K562 (cell line): Measurements from ENCODE around the gene TCFL5. TPM values are rescaled to one million over a fixed set of nuclear protein-coding genes. Genes with fewer than 3 reads are reported as not detected.

Experiments used
- CBX3 ChIP-seq, 2 experiments: IDR thresholded peaks; 1 replicate in 1 of 2; 2 replicates in 1 of 2; pipeline ENCODE4 v1.6.1; 2012; ENCODE audit warnings: inconsistent platforms in 2 of 2, low read length in 2 of 2, borderline replicate concordance in 1 of 2, control low read depth in 1 of 2
- CCNT2 ChIP-seq: IDR thresholded peaks from 2 replicates; pipeline ENCODE4 v1.6.1; 2011; ENCODE audit warnings: borderline replicate concordance, low read depth, mild to moderate bottlenecking, moderate library complexity, mixed read lengths, low read length; ENCODE audit not compliant: insufficient read length; ENCODE audit errors: extremely low read depth
- CHD4 ChIP-seq: fragments of 200-600 bp; sonication (generic); IDR thresholded peaks from 3 replicates; pipeline ENCODE4 v1.6.1; 2012; ENCODE audit warnings: low read depth, mild to moderate bottlenecking, mixed read lengths, low read length, inconsistent platforms; ENCODE audit not compliant: insufficient read depth, insufficient replicate concordance, poor library complexity, severe bottlenecking
- EWSR1 ChIP-seq: fragments of 450-650 bp; IDR thresholded peaks from 2 replicates; pipeline ENCODE4 v1.6.1; 2018; ENCODE audit warnings: borderline replicate concordance, mild to moderate bottlenecking, low read depth, moderate library complexity; ENCODE audit not compliant: partially characterized antibody
- EZH2 ChIP-seq: IDR thresholded peaks from 2 replicates; pipeline ENCODE4 v1.6.1; 2012; ENCODE audit warnings: low read depth, mild to moderate bottlenecking, inconsistent platforms, low read length, borderline replicate concordance
- FOXK1 ChIP-seq: sonication (generic); formaldehyde crosslinking; IDR thresholded peaks from 2 replicates; pipeline ENCODE4 v1.8.0; 2022; ENCODE audit warnings: missing genetic modification reagents, mild to moderate bottlenecking, borderline replicate concordance
- FOXP4 ChIP-seq: sonication (generic); formaldehyde crosslinking; IDR thresholded peaks from 2 replicates; pipeline ENCODE4 v1.8.0; 2022; ENCODE audit warnings: mild to moderate bottlenecking, missing genetic modification reagents, borderline replicate concordance
- KAT2B ChIP-seq: IDR thresholded peaks from one replicate; pipeline ENCODE4 v1.6.1; 2012; ENCODE audit warnings: low read depth, mild to moderate bottlenecking, control low read depth, inconsistent platforms, low read length, moderate library complexity
- MEF2A ChIP-seq: IDR thresholded peaks from 2 replicates; pipeline ENCODE4 v1.6.1; 2011; ENCODE audit warnings: low read depth, mild to moderate bottlenecking, low read length, moderate library complexity; ENCODE audit not compliant: control insufficient read depth
- NKRF ChIP-seq: fragments of 450-650 bp; IDR thresholded peaks from 2 replicates; pipeline ENCODE4 v1.6.1; 2016; ENCODE audit warnings: borderline replicate concordance
- SIX5 ChIP-seq, 2 experiments: IDR thresholded peaks; 2 replicates each; pipeline ENCODE4 v1.6.1; 2011; ENCODE audit warnings: low read length in 2 of 2, borderline replicate concordance in 1 of 2, low read depth in 1 of 2, mild to moderate bottlenecking in 1 of 2, moderate library complexity in 1 of 2; ENCODE audit not compliant: insufficient read depth in 1 of 2
- TBP ChIP-seq: optimal IDR thresholded peaks from 2 replicates; pipeline ENCODE3; 2011; ENCODE audit warnings: low read depth, low read length, improper control_type of control experiment
- XRCC4 ChIP-seq: IDR thresholded peaks from one replicate; pipeline ENCODE4 v1.6.1; 2011; ENCODE audit not compliant: insufficient read depth, insufficient read length; ENCODE audit errors: extremely low read depth
- ZBTB8A ChIP-seq: fragments of 450-650 bp; IDR thresholded peaks from 2 replicates; pipeline ENCODE4 v1.6.1; 2018; ENCODE audit warnings: mild to moderate bottlenecking, moderate library complexity; ENCODE audit not compliant: partially characterized antibody
- ZNF124 ChIP-seq: sonication (generic); formaldehyde crosslinking; IDR thresholded peaks from 2 replicates; pipeline ENCODE4 v1.8.1; 2022; ENCODE audit warnings: missing genetic modification reagents
- ZNF717 ChIP-seq: fragments of 250-450 bp; sonication (Bioruptor Pico); IDR thresholded peaks from 2 replicates; pipeline ENCODE4 v1.5.0; 2021
- polyA plus RNA-seq, 8 experiments: library from polyadenylated mRNA; depleted of rRNA in 4 of 8; stranded (reverse) in 5 of 8; unstranded in 3 of 8; fragments of >200 nt; fragmentation: Nextera tagmentation in 2 of 8; fragmentation: Illumina TruSeq in 1 of 8; extraction: Ambion mirVana in 2 of 8; extraction: Trizol in 1 of 8; gene quantifications; 2 replicates each; pipeline versions ENCODE4 v1.2.1 to v1.2.3, GENCODE V29; 2011 to 2014; ENCODE audit warnings: inconsistent platforms in 1 of 8, missing spikeins in 1 of 8
- total RNA-seq, 7 experiments: library from RNA; depleted of rRNA in 6 of 7; stranded (reverse); fragments of >200 nt in 6 of 7; fragmentation: Illumina TruSeq in 2 of 7; extraction: Trizol in 2 of 7; gene quantifications; 2 replicates each; pipeline versions ENCODE4 v1.2.1 to v1.2.3, GENCODE V29; 2011 to 2021; ENCODE audit warnings: low replicate concordance in 1 of 7
- TF ChIP-seq, protein P1 (sequence below): fragments of 250-450 bp; sonication (Bioruptor Pico); IDR thresholded peaks from 2 replicates; pipeline ENCODE4 v1.5.0; 2020; ENCODE audit warnings: mild to moderate bottlenecking
- TF ChIP-seq, protein P2 (sequence below): sonication (generic); formaldehyde crosslinking; IDR thresholded peaks from 2 replicates; pipeline ENCODE4 v1.4.0; 2020; ENCODE audit warnings: mild to moderate bottlenecking, missing genetic modification reagents

Gene TCFL5
- total and polyA plus RNA-seq, 9 of the 15 experiments (the other 6 are each of a cell fraction or from before 2014, with no cell fraction given): 1.00 to 12.6 (median 9.1) TPM

GRCh38 chr20:62791301-62792181 lies 70.1 kb downstream of the TCFL5 start (continued):
- TF ChIP-seq EZH2: no peak
- TF ChIP-seq FOXK1: 0 out of 2 replicates have a peak, but pooled peaks have one; percentile 47
- TF ChIP-seq, protein P1, sequence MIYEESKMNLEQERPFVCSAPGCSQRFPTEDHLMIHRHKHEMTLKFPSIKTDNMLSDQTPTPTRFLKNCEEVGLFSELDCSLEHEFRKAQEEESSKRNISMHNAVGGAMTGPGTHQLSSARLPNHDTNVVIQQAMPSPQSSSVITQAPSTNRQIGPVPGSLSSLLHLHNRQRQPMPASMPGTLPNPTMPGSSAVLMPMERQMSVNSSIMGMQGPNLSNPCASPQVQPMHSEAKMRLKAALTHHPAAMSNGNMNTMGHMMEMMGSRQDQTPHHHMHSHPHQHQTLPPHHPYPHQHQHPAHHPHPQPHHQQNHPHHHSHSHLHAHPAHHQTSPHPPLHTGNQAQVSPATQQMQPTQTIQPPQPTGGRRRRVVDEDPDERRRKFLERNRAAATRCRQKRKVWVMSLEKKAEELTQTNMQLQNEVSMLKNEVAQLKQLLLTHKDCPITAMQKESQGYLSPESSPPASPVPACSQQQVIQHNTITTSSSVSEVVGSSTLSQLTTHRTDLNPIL (CRISPR knock-in tag): no peak
- no peak for TF ChIP-seq CHD4
- TF ChIP-seq EWSR1: no peak
- TF ChIP-seq TBP: peak; percentile 26
- no peak for TF ChIP-seq CCNT2
- TF ChIP-seq NKRF: no peak
- TF ChIP-seq ZBTB8A: no peak
- TF ChIP-seq, protein P2, sequence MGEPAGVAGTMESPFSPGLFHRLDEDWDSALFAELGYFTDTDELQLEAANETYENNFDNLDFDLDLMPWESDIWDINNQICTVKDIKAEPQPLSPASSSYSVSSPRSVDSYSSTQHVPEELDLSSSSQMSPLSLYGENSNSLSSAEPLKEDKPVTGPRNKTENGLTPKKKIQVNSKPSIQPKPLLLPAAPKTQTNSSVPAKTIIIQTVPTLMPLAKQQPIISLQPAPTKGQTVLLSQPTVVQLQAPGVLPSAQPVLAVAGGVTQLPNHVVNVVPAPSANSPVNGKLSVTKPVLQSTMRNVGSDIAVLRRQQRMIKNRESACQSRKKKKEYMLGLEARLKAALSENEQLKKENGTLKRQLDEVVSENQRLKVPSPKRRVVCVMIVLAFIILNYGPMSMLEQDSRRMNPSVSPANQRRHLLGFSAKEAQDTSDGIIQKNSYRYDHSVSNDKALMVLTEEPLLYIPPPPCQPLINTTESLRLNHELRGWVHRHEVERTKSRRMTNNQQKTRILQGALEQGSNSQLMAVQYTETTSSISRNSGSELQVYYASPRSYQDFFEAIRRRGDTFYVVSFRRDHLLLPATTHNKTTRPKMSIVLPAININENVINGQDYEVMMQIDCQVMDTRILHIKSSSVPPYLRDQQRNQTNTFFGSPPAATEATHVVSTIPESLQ (CRISPR knock-in tag): no peak
- TF ChIP-seq MEF2A: no peak
- peak in 1 of 2 experiments; percentile 38; a peak in 1 of 3 replicates for TF ChIP-seq CBX3 (IDR thresholded peaks at IDR 0.05; ENCODE audit: borderline replicate concordance in 1 of 2, low read length in 2 of 2)
- TF ChIP-seq SIX5 (IDR thresholded peaks at IDR 0.05; ENCODE audit: borderline replicate concordance in 1 of 2, insufficient read depth in 1 of 2, low read depth in 1 of 2, low read length in 2 of 2): no peak
- no peak for TF ChIP-seq ZNF717 (CRISPR knock-in tag)
- TF ChIP-seq ZNF124 (CRISPR knock-in tag): no peak
- no peak for TF ChIP-seq KAT2B
- peak; percentile 47; the same call in 1 of the 2 replicates for TF ChIP-seq FOXP4 (CRISPR knock-in tag)
- TF ChIP-seq XRCC4: no peak
